OCI-LY1 (cell line): ENCODE results near the gene CLSTN2.

Experiments used
- CTCF ChIP-seq: fragments of 200-600 bp; sonication (generic), shearing (Covaris generic); IDR thresholded peaks from 2 replicates; pipeline ENCODE4 v1.5.1; 2017; ENCODE audit warnings: mild to moderate bottlenecking, antibody characterized with exemption, low read length, moderate library complexity, mixed read lengths
- EZH2 ChIP-seq: fragments of 200-600 bp; sonication (generic), shearing (Covaris generic); IDR thresholded peaks from 2 replicates; pipeline ENCODE4 v1.8.0; 2017; ENCODE audit warnings: borderline replicate concordance, mixed run types, mild to moderate bottlenecking, antibody characterized with exemption, low read length, moderate library complexity, mixed read lengths

- TF ChIP-seq CTCF (no peak), EZH2 (no peak)
Measured at GRCh38 chr3:140021269-140021668, 86.3 kb downstream of the CLSTN2 start.
